Peyer's patch (tissue), 4 donors: ENCODE measurements around the gene SNAPC4. TPM values are rescaled to one million over a fixed set of nuclear protein-coding genes. Genes with fewer than 3 reads are reported as not detected.

ENCODE experiments used
- DNase-seq, 3 donors: peaks; one replicate each; pipeline ENCODE4 v3.0.0-alpha.2; 2017 to 2019
- H3K27ac ChIP-seq, 4 donors: fragments of 200-600 bp; sonication (generic); one replicate each; pipeline ENCODE4 v1.5.1; 2016 to 2019
- H3K27me3 ChIP-seq, 2 donors: fragments of 200-600 bp; sonication (generic); one replicate each; pipeline ENCODE4 v1.5.1; 2019
- H3K36me3 ChIP-seq, 3 donors: fragments of 200-600 bp; sonication (generic); one replicate each; pipeline ENCODE4 v1.5.1; 2016 to 2019
- H3K4me1 ChIP-seq, 4 donors: fragments of 200-600 bp; sonication (generic); one replicate each; pipeline ENCODE4 v1.5.1; 2016 to 2019
- H3K4me3 ChIP-seq, 4 donors: fragments of 200-600 bp; sonication (generic); 1 replicate in 3 of 4; 2 replicates in 1 of 4; pipeline ENCODE4 v1.5.1; 2016 to 2019; ENCODE audit warnings: mild to moderate bottlenecking in 1 of 4
- H3K9me3 ChIP-seq, 4 donors: fragments of 200-600 bp; sonication (generic); one replicate each; pipeline ENCODE4 v1.5.1; 2016 to 2019; ENCODE audit warnings: mild to moderate bottlenecking in 1 of 4
- POLR2A ChIP-seq, 2 donors: fragments of 450-650 bp; IDR thresholded peaks; one replicate each; pipeline ENCODE4 v1.5.1; 2017; ENCODE audit warnings: antibody characterized with exemption in 2 of 2, mild to moderate bottlenecking in 2 of 2, moderate library complexity in 2 of 2
- total RNA-seq, 4 donors: library from RNA; depleted of rRNA; stranded (reverse); fragments of >200 nt; gene quantifications; one replicate each; pipeline ENCODE4 v1.1.0, GENCODE V29; 2016
- TF ChIP-seq, protein P1 (sequence below), 6 experiments: fragments of 450-650 bp in 4 of 6; fragments of 200-600 bp in 2 of 6; sonication (generic) in 1 of 6; IDR thresholded peaks; one replicate each; pipeline ENCODE4 v1.5.1; 2017 to 2019; ENCODE audit warnings: antibody characterized with exemption in 6 of 6, mild to moderate bottlenecking in 3 of 6, moderate library complexity in 1 of 6

The SNAPC4 gene
- total RNA-seq, 4 donors from 2014 or later = 6.3 to 58.6 (median 13.2) TPM

DNA sequence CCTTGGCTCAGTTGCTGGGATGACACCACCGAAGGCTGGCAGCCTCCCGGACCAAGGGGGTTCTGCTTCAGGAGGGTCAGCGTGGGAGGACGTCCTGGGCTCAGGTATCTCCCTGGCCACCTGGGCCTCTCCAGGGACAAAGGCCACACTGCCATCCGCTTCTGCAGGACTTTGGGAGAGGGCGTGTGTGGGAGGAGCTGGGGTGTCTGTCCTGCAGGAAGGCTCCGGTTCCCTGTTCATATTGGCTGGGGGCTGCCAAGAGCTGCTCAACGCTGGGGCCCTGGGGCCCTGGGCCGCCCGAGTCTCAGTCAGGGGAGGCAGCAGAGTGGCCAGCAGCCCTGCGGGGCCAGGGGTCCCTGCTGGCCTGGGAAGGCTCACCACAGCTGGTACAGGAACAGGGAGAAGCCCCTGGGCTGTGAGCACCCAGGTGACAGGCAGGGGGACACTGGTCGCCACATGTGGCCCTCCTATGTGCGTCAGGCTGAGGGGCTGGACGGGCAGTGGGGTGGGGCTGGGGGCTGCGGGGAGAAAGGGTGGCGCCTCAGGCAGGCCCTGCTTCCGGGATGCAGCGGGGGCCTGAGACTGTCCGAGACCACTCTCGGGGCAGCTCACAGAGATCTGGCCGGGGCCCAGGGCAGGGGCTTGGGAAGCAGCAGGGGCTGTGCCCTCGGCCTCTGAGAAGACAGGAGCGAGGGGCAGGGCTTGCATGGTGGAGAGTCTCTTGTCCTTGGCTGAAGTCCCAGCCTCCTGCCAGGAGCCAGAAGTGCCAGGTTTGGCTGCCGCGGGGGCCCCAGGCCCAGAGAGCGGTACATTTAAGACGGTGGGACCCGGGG lies 21.6 kb downstream of the SNAPC4 start:
- Histone ChIP-seq H3K27me3 (no peaks in the 10 kb centered on the region), H3K9me3 (no peaks in the 10 kb centered on the region), H3K4me1 (no peaks in the 10 kb centered on the region), H3K27ac (no peak overlapping the region), H3K36me3 (peaks cover 0 to 53% (median 0%) of the 10 kb centered on the region in 3 donors), H3K4me3 (no peak overlapping the region)
- TF ChIP-seq, protein P1, sequence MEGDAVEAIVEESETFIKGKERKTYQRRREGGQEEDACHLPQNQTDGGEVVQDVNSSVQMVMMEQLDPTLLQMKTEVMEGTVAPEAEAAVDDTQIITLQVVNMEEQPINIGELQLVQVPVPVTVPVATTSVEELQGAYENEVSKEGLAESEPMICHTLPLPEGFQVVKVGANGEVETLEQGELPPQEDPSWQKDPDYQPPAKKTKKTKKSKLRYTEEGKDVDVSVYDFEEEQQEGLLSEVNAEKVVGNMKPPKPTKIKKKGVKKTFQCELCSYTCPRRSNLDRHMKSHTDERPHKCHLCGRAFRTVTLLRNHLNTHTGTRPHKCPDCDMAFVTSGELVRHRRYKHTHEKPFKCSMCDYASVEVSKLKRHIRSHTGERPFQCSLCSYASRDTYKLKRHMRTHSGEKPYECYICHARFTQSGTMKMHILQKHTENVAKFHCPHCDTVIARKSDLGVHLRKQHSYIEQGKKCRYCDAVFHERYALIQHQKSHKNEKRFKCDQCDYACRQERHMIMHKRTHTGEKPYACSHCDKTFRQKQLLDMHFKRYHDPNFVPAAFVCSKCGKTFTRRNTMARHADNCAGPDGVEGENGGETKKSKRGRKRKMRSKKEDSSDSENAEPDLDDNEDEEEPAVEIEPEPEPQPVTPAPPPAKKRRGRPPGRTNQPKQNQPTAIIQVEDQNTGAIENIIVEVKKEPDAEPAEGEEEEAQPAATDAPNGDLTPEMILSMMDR (IDR thresholded peaks at IDR 0.05) = no peak
- TF ChIP-seq POLR2A (IDR thresholded peaks at IDR 0.05) = no peak
- no peak for DNase-seq

DNA sequence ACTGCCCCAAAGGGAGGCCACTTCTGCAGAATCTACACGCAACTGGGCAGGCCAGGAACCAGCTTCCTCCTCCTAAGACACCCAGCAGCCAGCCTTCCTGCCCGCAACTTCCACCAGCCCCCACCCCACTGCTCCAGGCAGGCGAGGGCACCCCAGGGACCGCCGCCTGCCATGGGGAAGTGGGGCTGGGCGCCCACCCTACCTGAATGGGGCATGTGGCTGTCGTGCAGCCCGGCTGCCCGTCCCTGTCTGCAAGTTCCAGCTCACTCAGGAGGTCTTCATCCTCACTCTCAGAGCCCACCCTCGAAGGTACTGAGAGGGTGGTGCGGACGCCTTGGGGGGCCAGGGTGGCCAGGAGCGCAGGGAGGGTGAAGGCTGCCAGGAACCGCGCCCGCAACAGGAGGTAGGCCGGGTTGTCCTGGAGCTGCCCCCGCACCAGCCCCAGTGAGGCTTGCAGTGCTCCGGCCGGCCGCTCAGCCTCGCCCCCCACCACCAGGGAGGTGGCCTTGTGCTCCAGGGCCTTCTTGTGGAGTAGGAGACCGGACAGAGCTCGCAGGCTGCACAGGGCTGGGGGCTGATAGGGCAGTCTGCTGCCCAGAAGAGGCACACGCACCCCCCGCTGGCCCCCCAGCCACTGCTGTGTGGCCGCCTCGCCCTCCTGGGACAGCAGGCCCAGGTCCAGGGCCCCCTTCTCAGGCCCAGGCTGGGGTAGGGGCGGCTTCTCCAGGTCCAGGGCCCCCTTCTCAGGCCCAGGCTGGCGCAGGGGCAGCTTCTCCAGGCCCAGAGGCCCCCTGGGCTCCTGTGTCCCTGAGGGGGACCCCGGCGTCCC lies 22.4 kb downstream of the SNAPC4 start:
- Histone ChIP-seq H3K27me3 (no peaks in the 10 kb centered on the region), H3K36me3 (peaks cover 0 to 46% (median 0%) of the 10 kb centered on the region in 3 donors)
- TF ChIP-seq POLR2A (IDR thresholded peaks at IDR 0.05) = no peak
- TF ChIP-seq, protein P1 (IDR thresholded peaks at IDR 0.05) = no peak

DNA sequence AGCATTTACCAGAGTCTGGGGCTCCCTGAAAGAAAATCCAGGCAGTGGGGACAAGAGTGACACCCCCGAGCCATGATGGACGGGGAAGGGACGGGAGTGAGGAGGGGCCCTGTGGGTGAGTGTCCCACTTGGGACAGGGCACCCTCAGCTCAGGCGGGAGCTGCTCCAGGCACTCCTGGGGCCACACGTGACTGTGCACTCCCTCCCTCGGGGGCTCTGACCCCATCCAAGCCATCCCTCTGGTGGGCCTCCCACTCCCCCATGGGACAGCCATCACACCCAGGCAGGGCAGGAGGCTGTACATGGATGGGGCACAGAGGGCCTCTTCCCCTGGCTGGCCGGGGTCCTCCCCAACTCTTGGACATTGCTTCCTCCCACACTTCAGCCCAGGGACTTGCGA lies 23.5 kb downstream of the SNAPC4 start:
- Histone ChIP-seq H3K27me3 (no peaks in the 10 kb centered on the region), H3K27ac (no peak overlapping the region), H3K36me3 (peaks cover 0 to 36% (median 0%) of the 10 kb centered on the region in 3 donors), H3K4me3 (no peak overlapping the region), H3K4me1 (peaks cover 0 to 11% (median 4%) of the 10 kb centered on the region in 4 donors), H3K9me3 (no peaks in the 10 kb centered on the region)
- TF ChIP-seq POLR2A (IDR thresholded peaks at IDR 0.05) = no peak
- TF ChIP-seq, protein P1 (IDR thresholded peaks at IDR 0.05) = no peak
- no peak for DNase-seq

More for the DNA sequence above, 22.4 kb downstream of the SNAPC4 start:
- DNase-seq = no peak
- H3K4me3 ChIP-seq = no peak overlapping the region
- H3K4me1 ChIP-seq = peaks cover 0 to 4% (median 2%) of the 10 kb centered on the region in 4 donors
- H3K27ac ChIP-seq = no peak overlapping the region
- H3K9me3 ChIP-seq = no peaks in the 10 kb centered on the region

DNA sequence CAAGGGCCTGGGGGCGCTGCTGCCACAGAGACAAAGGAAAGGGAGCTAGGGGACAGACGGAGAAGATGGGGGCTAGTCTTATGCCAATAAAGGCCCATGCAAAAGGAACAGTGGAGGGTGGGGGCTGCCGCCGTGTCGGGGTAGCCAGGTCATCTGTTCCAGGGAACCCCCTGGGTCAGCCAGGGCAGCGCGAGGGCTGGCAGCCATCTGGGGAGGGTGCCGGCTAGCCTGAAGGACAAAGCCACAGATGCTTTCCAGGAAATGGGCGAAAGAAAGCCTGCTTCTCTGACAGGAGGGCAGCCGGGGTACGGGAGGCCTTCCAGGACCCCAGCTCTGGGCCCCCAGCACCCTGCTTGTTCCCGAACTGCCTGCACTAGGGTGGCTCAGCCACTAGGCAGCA lies 24.9 kb downstream of the SNAPC4 start:
- Histone ChIP-seq H3K27ac (no peak overlapping the region), H3K36me3 (peaks cover 0 to 22% (median 0%) of the 10 kb centered on the region in 3 donors), H3K27me3 (no peaks in the 10 kb centered on the region), H3K9me3 (no peaks in the 10 kb centered on the region), H3K4me1 (peaks cover 0 to 11% (median 4%) of the 10 kb centered on the region in 4 donors), H3K4me3 (no peak overlapping the region)
- DNase-seq = no peak
- TF ChIP-seq POLR2A (IDR thresholded peaks at IDR 0.05) = no peak
- TF ChIP-seq, protein P1 (IDR thresholded peaks at IDR 0.05) = no peak

DNA sequence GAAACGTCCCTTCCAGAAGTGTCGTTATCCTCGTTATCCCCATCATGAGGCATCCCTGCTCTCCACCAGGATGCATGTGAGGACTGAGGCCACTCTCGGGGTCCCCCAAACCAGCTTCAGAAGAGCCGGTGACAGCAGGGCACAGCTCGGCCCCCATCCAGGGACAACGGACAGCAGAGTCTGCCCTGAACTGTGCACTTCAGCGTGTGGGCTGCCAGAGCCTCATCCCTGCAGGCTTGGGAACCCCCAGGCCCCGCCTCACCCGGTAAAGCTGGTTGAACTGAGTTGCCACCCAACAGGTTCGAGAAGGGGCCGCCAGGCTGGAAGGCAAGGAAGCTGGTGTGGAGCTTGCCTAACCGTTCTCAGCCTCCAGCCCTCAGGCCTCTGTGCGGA lies 25.8 kb downstream of the SNAPC4 start:
- no peak for DNase-seq
- Histone ChIP-seq H3K27me3 (no peaks in the 10 kb centered on the region), H3K4me3 (no peak overlapping the region), H3K36me3 (peaks cover 0 to 13% (median 0%) of the 10 kb centered on the region in 3 donors), H3K4me1 (peaks cover 0 to 11% (median 4%) of the 10 kb centered on the region in 4 donors), H3K27ac (no peak overlapping the region), H3K9me3 (no peaks in the 10 kb centered on the region)
- TF ChIP-seq, protein P1 (IDR thresholded peaks at IDR 0.05) = no peak
- TF ChIP-seq POLR2A (IDR thresholded peaks at IDR 0.05) = no peak
